Measurements from ENCODE around the gene DECR2. TPM values are rescaled to one million over a fixed set of nuclear protein-coding genes. Genes with fewer than 3 reads are reported as not detected.

Gene DECR2
- total RNA-seq, 1 experiment from 2014 or later, result 33.7 TPM

- DNase-seq (ENCODE audit: low read depth), result no peak
Observed at GRCh38 chr16:364595-365491, 36.8 kb upstream of the DECR2 start.

GRCh38 chr16:366476-366875, 35.2 kb upstream of the DECR2 start:
- no peak for DNase-seq (ENCODE audit: low read depth)
- in situ Hi-C loops (cut with HindIII; ENCODE audit: low pct_unique_long_range_greater_than_20kb, low sequenced_read_pairs), result no loop called here

More at GRCh38 chr16:364595-365491, 36.8 kb upstream of the DECR2 start:
- in situ Hi-C loops (cut with HindIII; ENCODE audit: low pct_unique_long_range_greater_than_20kb, low sequenced_read_pairs), result no loop called here

GRCh38 chr16:367333-367903, 34.3 kb upstream of the DECR2 start:
- DNase-seq (ENCODE audit: low read depth), result no peak
- in situ Hi-C loops (cut with HindIII; ENCODE audit: low pct_unique_long_range_greater_than_20kb, low sequenced_read_pairs), result no loop called here

- in situ Hi-C loops (cut with HindIII; ENCODE audit: low pct_unique_long_range_greater_than_20kb, low sequenced_read_pairs), result no loop called here
- no peak for DNase-seq (ENCODE audit: low read depth)
Observed at GRCh38 chr16:368388-369158, 33.1 kb upstream of the DECR2 start.

GRCh38 chr16:369275-369865, 32.3 kb upstream of the DECR2 start:
- no peak for DNase-seq (ENCODE audit: low read depth)
- in situ Hi-C loops (cut with HindIII; ENCODE audit: low pct_unique_long_range_greater_than_20kb, low sequenced_read_pairs), result no loop called here

- in situ Hi-C loops (cut with HindIII; ENCODE audit: low pct_unique_long_range_greater_than_20kb, low sequenced_read_pairs), result no loop called here
- DNase-seq (ENCODE audit: low read depth), result no peak
Observed at GRCh38 chr16:369866-370436, 31.7 kb upstream of the DECR2 start.

- peak; percentile 96 for DNase-seq (ENCODE audit: low read depth)
- in situ Hi-C loops (cut with HindIII; ENCODE audit: low pct_unique_long_range_greater_than_20kb, low sequenced_read_pairs), result no loop called here
Observed at GRCh38 chr16:370443-370842, 31.2 kb upstream of the DECR2 start, which contains the start of gene MRPL28. Gene MRPL28 (minus strand): TSS chr16:370538. CDS start chr16:370218, 320 bp downstream.

- in situ Hi-C loops (cut with HindIII; ENCODE audit: low pct_unique_long_range_greater_than_20kb, low sequenced_read_pairs), result no loop called here
- no peak for DNase-seq (ENCODE audit: low read depth)
Observed at GRCh38 chr16:370979-371514, 30.6 kb upstream of the DECR2 start.

- in situ Hi-C loops (cut with HindIII; ENCODE audit: low pct_unique_long_range_greater_than_20kb, low sequenced_read_pairs), result no loop called here
- no peak for DNase-seq (ENCODE audit: low read depth)
Observed at GRCh38 chr16:371515-372301, 30.0 kb upstream of the DECR2 start.

GRCh38 chr16:372302-372983, 29.2 kb upstream of the DECR2 start:
- no peak for DNase-seq (ENCODE audit: low read depth)
- in situ Hi-C loops (cut with HindIII; ENCODE audit: low pct_unique_long_range_greater_than_20kb, low sequenced_read_pairs), result no loop called here

- no peak for DNase-seq (ENCODE audit: low read depth)
- in situ Hi-C loops (cut with HindIII; ENCODE audit: low pct_unique_long_range_greater_than_20kb, low sequenced_read_pairs), result no loop called here
Observed at GRCh38 chr16:373020-373598, 28.6 kb upstream of the DECR2 start.

- no peak for DNase-seq (ENCODE audit: low read depth)
Observed at GRCh38 chr16:373848-374615, 27.7 kb upstream of the DECR2 start.

GRCh38 chr16:374616-374926, 27.1 kb upstream of the DECR2 start:
- DNase-seq (ENCODE audit: low read depth), result no peak
- in situ Hi-C loops (cut with HindIII; ENCODE audit: low pct_unique_long_range_greater_than_20kb, low sequenced_read_pairs), result no loop called here

More at GRCh38 chr16:373848-374615, 27.7 kb upstream of the DECR2 start:
- in situ Hi-C loops (cut with HindIII; ENCODE audit: low pct_unique_long_range_greater_than_20kb, low sequenced_read_pairs), result no loop called here

GRCh38 chr16:375212-375611, 26.5 kb upstream of the DECR2 start:
- no peak for DNase-seq (ENCODE audit: low read depth)
- in situ Hi-C loops (cut with HindIII; ENCODE audit: low pct_unique_long_range_greater_than_20kb, low sequenced_read_pairs), result no loop called here

GRCh38 chr16:375927-376816, 25.5 kb upstream of the DECR2 start:
- DNase-seq (ENCODE audit: low read depth), result no peak
- in situ Hi-C loops (cut with HindIII; ENCODE audit: low pct_unique_long_range_greater_than_20kb, low sequenced_read_pairs), result no loop called here

Data from Caki2 (cell line).